Activated B cell treated with CpG ODN at 0.5 μM for 24 hours (primary cell): ENCODE data around the gene AASDH. TPM values are rescaled to one million over a fixed set of nuclear protein-coding genes. Genes with fewer than 3 reads are reported as not detected.

ENCODE experiments used
- ATAC-seq: fragments of 200-7000 bp; cut with Tn5 transposase; one replicate; pipeline ENCODE4 v1.10.0; 2021; ENCODE audit warnings: low read depth, mild to moderate bottlenecking, moderate library complexity
- CTCF ChIA-PET: fragments of 350-600 bp; sonication (Branson Sonifier 250); formaldehyde crosslinking; loops from one replicate; lab custom pipeline; 2021; ENCODE audit warnings: antibody characterized with exemption; lab: Charles Lee
- POLR2A ChIA-PET: fragments of 350-600 bp; sonication (Branson Sonifier 250); formaldehyde crosslinking; loops from one replicate; lab custom pipeline; 2021; ENCODE audit warnings: antibody characterized with exemption; lab: Charles Lee
- DNase-seq: peaks from one replicate; pipeline ENCODE4 v3.0.0; 2022
- H3K27ac Mint-ChIP-seq: one replicate; pipeline ENCODE4 v1.8.0; 2020; ENCODE audit warnings: mixed read lengths
- H3K27me3 Mint-ChIP-seq: one replicate; pipeline ENCODE4 v1.8.0; 2021; ENCODE audit warnings: mixed read lengths
- H3K36me3 Mint-ChIP-seq: one replicate; pipeline ENCODE4 v1.8.0; 2021; ENCODE audit warnings: low read depth, mixed read lengths
- H3K4me1 Mint-ChIP-seq: one replicate; pipeline ENCODE4 v1.8.0; 2021; ENCODE audit warnings: mixed read lengths
- H3K4me3 Mint-ChIP-seq: one replicate; pipeline ENCODE4 v1.8.0; 2020; ENCODE audit warnings: mild to moderate bottlenecking, mixed read lengths
- H3K9me3 Mint-ChIP-seq: one replicate; pipeline ENCODE4 v1.8.0; 2020; ENCODE audit warnings: mixed read lengths
- CTCF ChIP-seq: fragments of 200-600 bp; IDR thresholded peaks from one replicate; pipeline ENCODE4 v1.8.0; 2022; ENCODE audit warnings: antibody characterized with exemption, mild to moderate bottlenecking
- intact Hi-C: fragments of 100-400 bp; cut with micrococcal nuclease; formaldehyde crosslinking; loops from one replicate; pipeline ENCODE4 v1.15.1; 2024
- total RNA-seq: library from RNA; stranded (reverse); gene quantifications from 2 replicates; pipeline ENCODE4 v1.2.3, GENCODE V29; 2022

AASDH gene
- total RNA-seq, 1 donor from 2014 or later, result 12.8 TPM

- no peaks in the 10 kb centered on the region for H3K36me3 Mint-ChIP-seq
- no peak overlapping the region for H3K27ac Mint-ChIP-seq
- intact Hi-C loops, result no loop called here
- H3K4me1 Mint-ChIP-seq, result no peaks in the 10 kb centered on the region
- DNase-seq (no peak), ATAC-seq (no peak)
- no peak for TF ChIP-seq CTCF
- ChIA-PET CTCF (no interaction called here), POLR2A (no interaction called here)
- H3K9me3 Mint-ChIP-seq, result peaks cover 2% of the 10 kb centered on the region
- H3K4me3 Mint-ChIP-seq, result no peak overlapping the region
- H3K27me3 Mint-ChIP-seq, result no peaks in the 10 kb centered on the region
Measured at GRCh38 chr4:56330691-56331090, 56.6 kb downstream of the AASDH start.

- Mint-ChIP-seq H3K27me3 (no peaks in the 10 kb centered on the region), H3K27ac (no peak overlapping the region), H3K36me3 (no peaks in the 10 kb centered on the region), H3K4me1 (no peaks in the 10 kb centered on the region), H3K9me3 (no peaks in the 10 kb centered on the region), H3K4me3 (no peak overlapping the region)
- DNase-seq (no peak), ATAC-seq (no peak)
- intact Hi-C loops, result no loop called here
- no peak for TF ChIP-seq CTCF
- ChIA-PET CTCF (no interaction called here), POLR2A (no interaction called here)
Measured at GRCh38 chr4:56326363-56326762, 60.9 kb downstream of the AASDH start.

- no peak for ATAC-seq
- intact Hi-C loops, result no loop called here
- H3K4me3 Mint-ChIP-seq, result no peak overlapping the region
- DNase-seq, result no peak
- H3K27me3 Mint-ChIP-seq, result no peaks in the 10 kb centered on the region
- POLR2A ChIA-PET, result no interaction called here
- no peaks in the 10 kb centered on the region for H3K36me3 Mint-ChIP-seq
- CTCF ChIA-PET, result no interaction called here
- H3K27ac Mint-ChIP-seq, result no peak overlapping the region
- no peaks in the 10 kb centered on the region for H3K9me3 Mint-ChIP-seq
- no peak for TF ChIP-seq CTCF
- no peaks in the 10 kb centered on the region for H3K4me1 Mint-ChIP-seq
Measured at GRCh38 chr4:56324011-56324610, 63.2 kb downstream of the AASDH start.

GRCh38 chr4:56323327-56323726 lies 64.0 kb downstream of the AASDH start:
- Mint-ChIP-seq H3K9me3 (no peaks in the 10 kb centered on the region), H3K4me1 (no peaks in the 10 kb centered on the region), H3K27me3 (no peaks in the 10 kb centered on the region), H3K4me3 (no peak overlapping the region), H3K27ac (no peak overlapping the region), H3K36me3 (no peaks in the 10 kb centered on the region)
- POLR2A ChIA-PET, result no interaction called here
- DNase-seq (no peak), ATAC-seq (no peak)
- CTCF ChIA-PET, result no interaction called here
- no peak for TF ChIP-seq CTCF
- intact Hi-C loops, result no loop called here

GRCh38 chr4:56321251-56321650 lies 66.0 kb downstream of the AASDH start:
- Mint-ChIP-seq H3K27ac (no peak overlapping the region), H3K27me3 (no peaks in the 10 kb centered on the region), H3K4me3 (no peak overlapping the region), H3K36me3 (no peaks in the 10 kb centered on the region), H3K9me3 (no peaks in the 10 kb centered on the region), H3K4me1 (no peaks in the 10 kb centered on the region)
- no peak for TF ChIP-seq CTCF
- DNase-seq (no peak), ATAC-seq (no peak)
- ChIA-PET CTCF (no interaction called here), POLR2A (no interaction called here)
- intact Hi-C loops, result no loop called here
